Measurements from ENCODE around the gene CLTA.
"Not testable (repeated sequence)": the region's sequence is repeated elsewhere in the genome, so short reads cannot be mapped to it uniquely, and the experiment has no call there.

CLTA gene

DNA sequence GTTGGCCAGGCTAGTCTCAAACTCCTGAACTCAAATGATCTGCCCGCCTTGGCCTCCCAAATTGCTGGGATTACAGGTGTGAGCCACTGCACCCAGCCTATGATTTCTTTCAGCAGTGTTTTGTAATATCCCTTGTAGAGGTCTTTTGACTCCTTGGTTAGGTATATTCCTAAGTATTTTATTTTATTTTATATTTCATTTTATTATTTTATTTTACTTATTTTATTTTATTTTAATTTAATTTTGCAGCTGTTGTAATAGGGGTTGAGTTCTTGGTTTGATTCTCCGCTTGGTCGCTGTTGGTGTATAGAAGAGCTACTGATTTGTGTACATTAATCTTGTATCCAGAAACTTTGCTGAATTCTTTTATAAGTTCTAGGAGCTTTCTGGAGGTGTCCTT is 49.0 kb downstream of the CLTA start:
- DNase-seq (ENCODE audit: low spot score), result not testable (repeated sequence)

DNA sequence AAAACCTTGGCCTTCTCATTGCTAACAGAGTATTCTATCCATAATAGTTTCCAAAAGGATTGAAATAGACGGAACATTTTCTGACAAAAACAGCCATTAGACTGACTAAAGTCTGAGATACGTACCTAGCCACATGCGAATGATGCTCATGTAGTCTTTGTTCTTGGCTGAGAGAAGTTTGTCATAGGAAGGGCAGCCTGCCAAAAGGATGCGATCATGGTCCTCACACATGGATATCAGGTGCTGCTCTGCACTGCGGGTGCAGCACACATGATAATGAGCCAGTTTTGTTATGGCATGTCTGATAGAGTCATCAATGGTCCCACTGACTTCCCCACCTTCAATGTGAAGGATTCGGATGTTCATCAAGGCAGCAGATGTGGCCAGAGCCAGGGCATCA is 55.2 kb downstream of the CLTA start:
- DNase-seq (ENCODE audit: low spot score), result no peak

DNA sequence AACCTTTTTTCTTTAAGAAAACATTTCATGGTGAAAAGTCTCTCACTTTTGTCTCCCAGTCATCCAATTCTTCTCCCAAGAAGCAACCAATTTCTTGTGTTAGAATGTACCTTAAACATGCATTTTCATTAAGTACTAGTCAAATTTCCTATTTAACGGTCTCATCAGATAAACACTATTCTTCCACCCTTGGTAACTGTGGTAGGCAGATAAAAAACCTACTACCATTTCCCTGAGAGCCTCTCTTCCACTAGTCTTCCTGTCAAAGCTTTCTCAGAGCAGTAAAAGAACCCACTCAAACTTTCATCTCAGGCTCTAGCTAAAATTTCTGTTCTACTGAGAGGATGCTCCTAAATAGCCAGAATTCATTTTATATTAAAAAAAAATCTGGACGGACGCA is 56.6 kb downstream of the CLTA start:
- DNase-seq (ENCODE audit: low spot score), result no peak

DNA sequence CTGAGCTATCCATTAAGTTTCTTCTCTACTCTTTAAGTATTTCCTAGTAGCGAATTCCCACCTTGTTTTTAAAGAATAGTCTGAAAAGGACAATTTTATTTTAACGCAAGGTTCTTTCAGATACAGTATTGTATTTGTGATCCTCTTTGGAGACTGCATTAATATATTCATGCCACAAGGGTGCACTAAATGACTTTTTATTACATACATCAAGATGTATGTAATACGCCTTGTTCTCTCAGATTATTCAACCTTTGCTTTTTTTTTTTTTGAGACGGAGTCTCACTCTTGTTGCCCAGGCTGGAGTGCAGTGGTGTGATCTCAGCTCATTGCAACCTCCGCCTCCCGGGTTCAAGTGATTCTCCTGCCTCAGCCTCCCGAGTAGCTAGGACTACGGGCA is 57.3 kb downstream of the CLTA start:
- DNase-seq (ENCODE audit: low spot score), result not testable (repeated sequence)

DNA sequence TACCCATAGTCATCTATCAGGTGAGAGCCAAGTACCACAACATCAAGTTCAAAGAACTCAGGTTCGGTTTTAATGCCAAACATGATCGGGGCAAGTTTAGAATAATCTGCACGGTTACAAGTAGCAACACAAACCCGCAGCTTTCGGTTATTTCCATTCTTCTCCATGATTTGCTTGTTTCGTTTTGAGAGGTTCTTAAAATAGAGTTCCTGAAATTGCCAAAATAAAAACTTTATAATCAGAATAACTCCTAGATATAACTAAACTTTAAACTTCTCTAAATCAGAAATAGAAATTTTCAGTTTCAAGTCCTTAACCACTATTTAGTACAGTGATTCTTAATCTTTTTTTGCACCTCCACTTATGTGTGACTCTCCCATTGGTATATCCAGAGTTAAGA is 58.5 kb downstream of the CLTA start:
- no peak for DNase-seq (ENCODE audit: low spot score)

DNA sequence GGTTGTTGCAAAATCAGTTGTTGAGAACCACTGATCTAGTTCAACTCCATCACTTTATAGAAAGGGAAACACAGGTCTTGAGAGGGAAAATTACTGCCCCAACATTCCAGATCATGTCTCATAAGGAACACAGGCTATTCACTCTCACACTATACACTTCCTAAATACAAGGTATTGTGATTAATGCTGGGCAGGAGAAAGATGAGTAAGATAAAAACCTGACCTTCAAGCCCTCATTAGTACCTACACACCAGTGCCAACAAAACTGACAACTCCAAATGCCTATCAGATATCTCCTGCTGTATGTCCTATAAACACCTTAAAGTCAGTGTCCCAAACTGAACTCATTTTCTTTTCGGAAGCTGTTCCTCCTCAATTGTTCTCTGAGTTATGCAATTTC is 59.4 kb downstream of the CLTA start:
- DNase-seq (ENCODE audit: low spot score), result no peak

DNA sequence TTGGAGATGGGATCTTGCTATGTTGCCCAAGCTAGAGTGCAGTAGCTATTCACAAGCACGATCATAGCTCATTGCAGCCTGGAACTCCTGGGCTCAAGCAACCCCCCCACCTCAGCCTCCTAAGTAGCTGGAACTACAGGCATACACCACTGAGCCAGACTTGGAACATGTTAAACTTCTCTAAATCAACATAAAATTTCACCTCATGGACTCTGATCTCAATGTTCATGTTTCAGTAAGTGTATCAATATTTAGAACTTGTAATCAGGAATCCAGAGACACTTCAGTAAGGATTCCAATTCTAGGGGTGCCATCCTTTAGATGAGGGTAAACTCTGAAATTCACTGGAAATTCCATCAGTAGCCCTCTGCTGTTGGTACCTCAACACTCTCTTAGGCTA is 60.7 kb downstream of the CLTA start:
- DNase-seq (ENCODE audit: low spot score), result no peak

DNA sequence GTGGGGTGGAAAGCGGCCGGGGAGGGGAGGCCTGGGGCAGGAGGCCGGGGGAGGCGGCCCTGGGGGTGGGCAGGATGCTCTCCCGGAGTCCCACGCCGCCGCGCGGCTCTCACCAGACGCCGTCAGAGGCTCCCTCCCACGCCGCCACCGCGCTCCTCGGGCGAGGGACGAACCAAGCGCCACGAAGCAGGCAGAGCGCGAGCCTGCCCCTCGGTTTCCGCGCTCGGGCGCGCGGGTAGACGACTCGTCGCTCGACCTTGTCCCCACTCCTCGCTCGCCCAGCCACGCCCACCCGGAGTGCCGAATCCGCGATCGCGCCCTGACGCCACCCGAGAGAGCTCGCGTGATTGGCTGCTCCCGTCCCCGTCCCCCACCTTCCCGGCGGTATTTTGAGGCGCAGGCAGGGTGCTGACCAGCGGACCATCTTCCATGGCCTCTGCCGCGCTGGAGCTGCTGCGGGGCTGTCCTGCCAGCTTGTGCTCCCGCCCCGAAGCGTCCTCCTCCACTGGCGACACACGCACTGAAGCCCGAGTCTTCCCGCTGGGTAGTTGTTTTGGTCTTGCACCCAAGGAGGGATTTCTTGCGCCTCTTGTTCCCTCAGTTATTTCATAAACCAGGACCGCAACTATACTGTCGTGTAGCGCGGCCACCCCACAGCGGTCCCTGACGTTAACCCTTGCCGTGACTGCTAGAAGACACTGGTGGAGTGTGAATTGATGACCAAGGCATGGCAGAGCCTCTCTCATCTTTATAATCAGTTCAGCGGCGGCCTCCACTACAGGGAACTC is 67.7 kb downstream of the CLTA start, which contains the start of gene GNE:
TSS of gene GNE (minus strand) at position 241 of the 788 bp plus-strand sequence. CDS start 9,093 bp downstream, outside the sequence.
- peak; percentile 94 for DNase-seq (ENCODE audit: low spot score)

DNA sequence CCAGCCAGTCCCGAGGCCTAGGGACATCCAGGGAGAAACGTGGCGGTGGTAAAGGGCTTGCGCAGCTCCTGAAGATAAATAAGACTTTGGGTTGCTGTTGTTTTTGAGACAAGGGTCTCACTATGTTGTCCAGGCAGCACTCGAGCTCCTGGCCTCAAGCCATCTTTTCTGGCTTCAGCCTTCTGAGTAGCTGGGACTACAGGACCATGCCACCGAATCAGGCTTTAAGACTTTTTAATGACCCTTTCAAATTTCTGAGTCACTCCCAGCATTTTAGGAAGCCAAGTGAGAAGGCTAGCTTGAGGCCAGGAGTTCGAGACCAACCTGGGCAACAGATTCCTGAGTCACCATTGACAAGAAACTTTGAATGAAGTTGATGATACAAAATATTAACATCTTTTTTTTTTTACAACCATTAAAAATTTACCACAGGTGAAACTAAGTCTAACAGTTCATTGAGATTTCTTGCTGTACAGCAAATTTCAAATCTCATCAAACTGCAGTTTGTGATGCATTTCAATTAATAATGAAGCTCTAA is 68.3 kb downstream of the CLTA start:
- DNase-seq (ENCODE audit: low spot score), result no peak
